ENCODE data around the gene STARD6.
"Not testable (repeated sequence)": the region's sequence is repeated elsewhere in the genome, so short reads cannot be mapped to it uniquely, and the experiment has no call there.

STARD6 gene

GRCh38 chr18:54309564-54309963, 48.1 kb downstream of the STARD6 start:
- H2BK120ac ChIP-seq (ENCODE audit: low read depth, low read length); H3K23ac ChIP-seq (ENCODE audit: low read depth, low read length, poor library complexity); H2BK15ac ChIP-seq (ENCODE audit: low read length); H3K4ac ChIP-seq (ENCODE audit: low read length); H4K8ac ChIP-seq (ENCODE audit: low read depth, low read length); H2BK5ac ChIP-seq (ENCODE audit: low read length); H3K14ac ChIP-seq (ENCODE audit: low read length); DNase-seq (ENCODE audit: low spot score); H3K79me1 ChIP-seq (ENCODE audit: low read depth, low read length); H3K27ac ChIP-seq (replicated peaks; ENCODE audit: low read length); H2AFZ ChIP-seq (ENCODE audit: low read length); H2AK5ac ChIP-seq (ENCODE audit: low read depth, low read length); H2BK12ac ChIP-seq (ENCODE audit: low read length); H3K4me3 ChIP-seq (ENCODE audit: low read length in 2 of 2); H3K4me2 ChIP-seq (ENCODE audit: insufficient read depth, low read length, poor library complexity, severe bottlenecking); H3K36me3 ChIP-seq (replicated peaks in 1 of 2; ENCODE audit: control insufficient read depth in 2 of 2, insufficient read depth in 2 of 2, low read length in 2 of 2); H3K9me3 ChIP-seq (replicated peaks in 1 of 2; ENCODE audit: control insufficient read depth in 2 of 2, insufficient read depth in 1 of 2, low read depth in 1 of 2, low read length in 2 of 2); H3K4me1 ChIP-seq (ENCODE audit: control insufficient read depth in 2 of 2, insufficient read depth in 1 of 2, low read depth in 1 of 2, low read length in 2 of 2); H3K9ac ChIP-seq (ENCODE audit: low read depth, low read length, poor library complexity); H3K27me3 ChIP-seq (ENCODE audit: control insufficient read depth in 3 of 3, insufficient read depth in 3 of 3, low read depth in 1 of 3, low read length in 3 of 3); H4K91ac ChIP-seq (ENCODE audit: low read depth, low read length, poor library complexity); H3K18ac ChIP-seq (ENCODE audit: low read length): not testable (repeated sequence)
- no CpG with 5 or more reads among the region's 8 CpGs for WGBS, 2 donors (ENCODE audit: extremely low coverage in 2 of 2, insufficient read length in 2 of 2, insufficient replicate concordance in 1 of 2)

- no peak overlapping the region for H2AFZ ChIP-seq (ENCODE audit: low read length)
- no peak overlapping the region for H3K27ac ChIP-seq (replicated peaks; ENCODE audit: low read length)
- H3K4me2 ChIP-seq (ENCODE audit: insufficient read depth, low read length, poor library complexity, severe bottlenecking), result no peak overlapping the region
- no peaks in the 10 kb centered on the region for H3K27me3 ChIP-seq (ENCODE audit: control insufficient read depth in 3 of 3, insufficient read depth in 3 of 3, low read depth in 1 of 3, low read length in 3 of 3)
- H3K36me3 ChIP-seq (replicated peaks in 1 of 2; ENCODE audit: control insufficient read depth in 2 of 2, insufficient read depth in 2 of 2, low read length in 2 of 2), result no peaks in the 10 kb centered on the region
- no peak overlapping the region for H2BK120ac ChIP-seq (ENCODE audit: low read depth, low read length)
- no peak overlapping the region for H3K18ac ChIP-seq (ENCODE audit: low read length)
- H2BK5ac ChIP-seq (ENCODE audit: low read length), result no peak overlapping the region
- no peaks in the 10 kb centered on the region for H3K4me1 ChIP-seq (ENCODE audit: control insufficient read depth in 2 of 2, insufficient read depth in 1 of 2, low read depth in 1 of 2, low read length in 2 of 2)
- H4K91ac ChIP-seq (ENCODE audit: low read depth, low read length, poor library complexity), result no peak overlapping the region
- H3K9me3 ChIP-seq (replicated peaks in 1 of 2; ENCODE audit: control insufficient read depth in 2 of 2, insufficient read depth in 1 of 2, low read depth in 1 of 2, low read length in 2 of 2), result peaks cover 1 to 6% of the 10 kb centered on the region in 2 donors
- no peak overlapping the region for H3K4ac ChIP-seq (ENCODE audit: low read length)
- H2AK5ac ChIP-seq (ENCODE audit: low read depth, low read length), result no peak overlapping the region
- no peak for DNase-seq (ENCODE audit: low spot score)
- no peak overlapping the region for H3K23ac ChIP-seq (ENCODE audit: low read depth, low read length, poor library complexity)
- H3K79me1 ChIP-seq (ENCODE audit: low read depth, low read length), result no peaks in the 10 kb centered on the region
- H2BK12ac ChIP-seq (ENCODE audit: low read length), result no peak overlapping the region
- H3K4me3 ChIP-seq (ENCODE audit: low read length in 2 of 2), result no peak overlapping the region
- H2BK15ac ChIP-seq (ENCODE audit: low read length), result no peak overlapping the region
- H3K9ac ChIP-seq (ENCODE audit: low read depth, low read length, poor library complexity), result no peak overlapping the region
- no peak overlapping the region for H4K8ac ChIP-seq (ENCODE audit: low read depth, low read length)
- no peak overlapping the region for H3K14ac ChIP-seq (ENCODE audit: low read length)
Measured at GRCh38 chr18:54303408-54303807, 54.2 kb downstream of the STARD6 start.

GRCh38 chr18:54298991-54299390, 58.7 kb downstream of the STARD6 start:
- H2BK5ac ChIP-seq (ENCODE audit: low read length); H4K8ac ChIP-seq (ENCODE audit: low read depth, low read length); H2BK12ac ChIP-seq (ENCODE audit: low read length); H3K4me3 ChIP-seq (ENCODE audit: low read length in 2 of 2); H3K4me1 ChIP-seq (ENCODE audit: control insufficient read depth in 2 of 2, insufficient read depth in 1 of 2, low read depth in 1 of 2, low read length in 2 of 2); H2AFZ ChIP-seq (ENCODE audit: low read length); H3K4ac ChIP-seq (ENCODE audit: low read length); H2AK5ac ChIP-seq (ENCODE audit: low read depth, low read length); H2BK120ac ChIP-seq (ENCODE audit: low read depth, low read length); H3K4me2 ChIP-seq (ENCODE audit: insufficient read depth, low read length, poor library complexity, severe bottlenecking); H3K27me3 ChIP-seq (ENCODE audit: control insufficient read depth in 3 of 3, insufficient read depth in 3 of 3, low read depth in 1 of 3, low read length in 3 of 3); DNase-seq (ENCODE audit: low spot score); H2BK15ac ChIP-seq (ENCODE audit: low read length); H3K23ac ChIP-seq (ENCODE audit: low read depth, low read length, poor library complexity); H3K14ac ChIP-seq (ENCODE audit: low read length); H3K18ac ChIP-seq (ENCODE audit: low read length); H3K79me1 ChIP-seq (ENCODE audit: low read depth, low read length); H3K27ac ChIP-seq (replicated peaks; ENCODE audit: low read length); H3K9ac ChIP-seq (ENCODE audit: low read depth, low read length, poor library complexity); H4K91ac ChIP-seq (ENCODE audit: low read depth, low read length, poor library complexity): not testable (repeated sequence)
- peaks cover 6 to 10% of the 10 kb centered on the region in 2 donors for H3K9me3 ChIP-seq (replicated peaks in 1 of 2; ENCODE audit: control insufficient read depth in 2 of 2, insufficient read depth in 1 of 2, low read depth in 1 of 2, low read length in 2 of 2)
- peaks cover 6 to 22% of the 10 kb centered on the region in 2 donors for H3K36me3 ChIP-seq (replicated peaks in 1 of 2; ENCODE audit: control insufficient read depth in 2 of 2, insufficient read depth in 2 of 2, low read length in 2 of 2)
- no CpG with 5 or more reads among the region's 8 CpGs for WGBS, 2 donors (ENCODE audit: extremely low coverage in 2 of 2, insufficient read length in 2 of 2, insufficient replicate concordance in 1 of 2)

GRCh38 chr18:54296062-54296461, 61.6 kb downstream of the STARD6 start:
- no peak for DNase-seq (ENCODE audit: low spot score)
- no CpG with 5 or more reads among the region's 2 CpGs for WGBS, 2 donors (ENCODE audit: extremely low coverage in 2 of 2, insufficient read length in 2 of 2, insufficient replicate concordance in 1 of 2)

More at GRCh38 chr18:54296062-54296461, 61.6 kb downstream of the STARD6 start:
- no peak overlapping the region for H3K27ac ChIP-seq (replicated peaks; ENCODE audit: low read length)
- H3K4me3 ChIP-seq (ENCODE audit: low read length in 2 of 2), result no peak overlapping the region
- H4K8ac ChIP-seq (ENCODE audit: low read depth, low read length), result no peak overlapping the region
- no peak overlapping the region for H3K18ac ChIP-seq (ENCODE audit: low read length)
- no peaks in the 10 kb centered on the region for H3K27me3 ChIP-seq (ENCODE audit: control insufficient read depth in 3 of 3, insufficient read depth in 3 of 3, low read depth in 1 of 3, low read length in 3 of 3)
- no peaks in the 10 kb centered on the region for H3K79me1 ChIP-seq (ENCODE audit: low read depth, low read length)
- H3K23ac ChIP-seq (ENCODE audit: low read depth, low read length, poor library complexity), result no peak overlapping the region
- no peak overlapping the region for H4K91ac ChIP-seq (ENCODE audit: low read depth, low read length, poor library complexity)
- no peak overlapping the region for H3K4me2 ChIP-seq (ENCODE audit: insufficient read depth, low read length, poor library complexity, severe bottlenecking)
- H2BK5ac ChIP-seq (ENCODE audit: low read length), result no peak overlapping the region
- no peaks in the 10 kb centered on the region for H3K4me1 ChIP-seq (ENCODE audit: control insufficient read depth in 2 of 2, insufficient read depth in 1 of 2, low read depth in 1 of 2, low read length in 2 of 2)
- H2BK120ac ChIP-seq (ENCODE audit: low read depth, low read length), result no peak overlapping the region
- H3K14ac ChIP-seq (ENCODE audit: low read length), result no peak overlapping the region
- H2BK12ac ChIP-seq (ENCODE audit: low read length), result no peak overlapping the region
- H2AK5ac ChIP-seq (ENCODE audit: low read depth, low read length), result no peak overlapping the region
- no peak overlapping the region for H3K9ac ChIP-seq (ENCODE audit: low read depth, low read length, poor library complexity)
- peaks cover 6 to 50% of the 10 kb centered on the region in 2 donors for H3K36me3 ChIP-seq (replicated peaks in 1 of 2; ENCODE audit: control insufficient read depth in 2 of 2, insufficient read depth in 2 of 2, low read length in 2 of 2)
- no peak overlapping the region for H2AFZ ChIP-seq (ENCODE audit: low read length)
- H3K9me3 ChIP-seq (replicated peaks in 1 of 2; ENCODE audit: control insufficient read depth in 2 of 2, insufficient read depth in 1 of 2, low read depth in 1 of 2, low read length in 2 of 2), result peaks cover 6 to 10% of the 10 kb centered on the region in 2 donors
- H3K4ac ChIP-seq (ENCODE audit: low read length), result no peak overlapping the region
- H2BK15ac ChIP-seq (ENCODE audit: low read length), result no peak overlapping the region
